Stimulated activated CD4-positive, alpha-beta T cell treated with anti-CD3 and anti-CD28 coated beads, Interleukin-2, amount 100 ng/mL, for 24 hours (primary cell): Measurements from ENCODE around the gene SCYL1.
A peak's percentile ranks its signal among the peaks of the same experiment; 100 is the strongest.

Experiments used
- DNase-seq, 2 donors: peaks; one replicate each; pipeline ENCODE4 v3.0.0-alpha.2; 2020

Gene SCYL1

DNA sequence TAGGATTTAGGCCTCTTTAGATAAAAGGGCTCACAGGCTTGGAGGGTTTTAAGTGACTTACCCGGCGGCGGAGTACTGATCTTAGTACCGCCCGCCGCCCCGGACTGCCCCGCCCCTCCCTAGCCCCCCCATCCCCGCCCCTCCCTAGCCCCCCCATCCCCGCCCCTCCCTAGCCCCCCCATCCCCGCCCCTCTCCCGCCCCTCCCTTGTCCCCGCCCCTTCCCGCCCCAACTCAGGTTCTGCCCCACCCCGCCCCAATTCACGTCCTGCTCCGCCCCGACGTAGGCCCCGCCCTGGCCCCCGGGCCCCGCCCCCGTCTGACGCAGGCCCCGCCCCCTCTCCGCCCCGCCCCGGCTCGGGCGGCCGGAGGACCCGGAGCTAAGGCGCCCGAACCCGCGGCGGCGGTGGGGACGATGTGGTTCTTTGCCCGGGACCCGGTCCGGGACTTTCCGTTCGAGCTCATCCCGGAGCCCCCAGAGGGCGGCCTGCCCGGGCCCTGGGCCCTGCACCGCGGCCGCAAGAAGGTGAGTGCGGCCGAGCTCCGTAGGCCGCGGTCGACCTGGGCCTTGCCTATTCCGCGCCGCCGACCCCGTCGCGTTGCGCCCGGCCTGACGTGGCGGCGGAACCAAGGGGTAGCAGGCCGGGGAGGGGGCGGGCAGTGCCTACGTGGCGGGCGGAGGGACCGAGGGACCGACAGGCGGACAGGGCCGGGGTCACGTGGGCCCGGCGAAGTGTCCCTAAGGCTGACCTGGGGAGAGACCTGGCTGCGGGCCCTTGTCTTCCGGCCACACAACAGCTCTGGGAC lies at the start of gene SCYL1:
Gene SCYL1, plus strand, starts transcription at position 343 of the 805 bp plus-strand sequence. Its CDS starts 71 bp downstream, at position 414.
- DNase-seq = peak; percentile 78 to 81

DNA sequence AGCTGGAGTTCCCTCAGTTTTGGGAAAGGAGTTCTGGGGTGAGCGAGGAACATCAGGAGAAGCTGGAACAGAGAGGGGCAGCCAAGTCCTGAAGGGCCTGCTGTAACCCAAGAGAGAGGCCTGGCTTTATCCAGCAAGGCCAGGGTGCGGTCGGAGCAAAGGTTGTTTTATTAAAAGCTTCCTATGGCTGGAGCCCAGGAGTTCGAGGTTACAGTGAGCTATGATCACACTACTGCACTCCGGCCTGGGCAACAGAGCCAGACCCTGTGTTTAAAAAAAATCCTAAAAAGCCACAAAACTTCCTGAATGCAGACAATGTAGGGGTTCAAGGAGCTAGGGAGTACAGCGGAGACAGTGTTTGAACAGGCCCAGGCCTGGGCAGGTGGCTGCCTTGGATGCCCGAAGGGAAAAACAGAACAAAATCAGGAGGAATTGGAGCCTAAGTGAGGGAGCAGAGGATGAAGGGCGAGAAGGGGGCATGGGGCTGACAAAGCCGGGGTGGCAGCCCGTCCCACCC lies 48.2 kb upstream of the SCYL1 start:
- DNase-seq = no peak

- peak; percentile 94 to 96 for DNase-seq
These were observed 47.5 kb upstream of the SCYL1 start for GRCh38 chr11:65477149-65477965.

DNA sequence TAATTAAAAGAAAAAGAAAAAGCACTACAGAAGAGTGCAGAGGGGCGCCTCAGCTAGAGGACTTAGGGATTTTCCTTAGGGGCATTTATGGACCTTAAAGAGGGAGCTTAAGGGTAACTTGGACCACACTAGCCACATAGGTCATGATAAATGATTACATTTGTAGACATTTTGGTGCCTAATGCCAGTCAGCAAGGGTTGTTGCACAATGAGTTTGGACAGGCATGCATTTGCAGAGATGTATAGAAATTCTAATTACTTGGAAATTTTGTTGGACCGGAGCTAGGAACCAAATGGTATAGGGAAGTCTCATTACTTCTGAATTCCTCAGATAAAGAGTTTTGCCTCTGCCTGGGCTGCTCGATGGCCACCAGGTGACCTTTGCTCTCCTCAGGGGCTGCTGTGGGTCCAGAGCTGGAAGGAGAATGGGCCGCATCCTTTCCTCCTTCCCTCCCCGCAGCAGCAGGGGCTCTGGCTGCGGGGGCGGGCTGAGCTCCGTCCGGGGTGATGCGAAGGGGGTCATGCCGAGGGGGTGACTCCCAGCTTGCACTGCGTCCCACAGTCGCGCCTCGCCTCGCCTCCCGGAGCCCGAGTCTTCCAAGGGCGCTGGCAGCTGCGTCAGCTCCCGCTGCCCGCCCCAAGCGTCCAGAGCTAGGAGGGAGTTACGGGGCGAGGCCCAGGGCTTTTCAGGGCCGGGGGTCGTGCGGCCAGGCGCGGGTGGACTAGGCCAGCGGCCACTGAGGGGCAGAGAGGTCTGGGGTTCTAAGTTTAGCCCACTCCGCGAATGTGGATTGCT lies 46.3 kb upstream of the SCYL1 start:
- DNase-seq = no peak

DNA sequence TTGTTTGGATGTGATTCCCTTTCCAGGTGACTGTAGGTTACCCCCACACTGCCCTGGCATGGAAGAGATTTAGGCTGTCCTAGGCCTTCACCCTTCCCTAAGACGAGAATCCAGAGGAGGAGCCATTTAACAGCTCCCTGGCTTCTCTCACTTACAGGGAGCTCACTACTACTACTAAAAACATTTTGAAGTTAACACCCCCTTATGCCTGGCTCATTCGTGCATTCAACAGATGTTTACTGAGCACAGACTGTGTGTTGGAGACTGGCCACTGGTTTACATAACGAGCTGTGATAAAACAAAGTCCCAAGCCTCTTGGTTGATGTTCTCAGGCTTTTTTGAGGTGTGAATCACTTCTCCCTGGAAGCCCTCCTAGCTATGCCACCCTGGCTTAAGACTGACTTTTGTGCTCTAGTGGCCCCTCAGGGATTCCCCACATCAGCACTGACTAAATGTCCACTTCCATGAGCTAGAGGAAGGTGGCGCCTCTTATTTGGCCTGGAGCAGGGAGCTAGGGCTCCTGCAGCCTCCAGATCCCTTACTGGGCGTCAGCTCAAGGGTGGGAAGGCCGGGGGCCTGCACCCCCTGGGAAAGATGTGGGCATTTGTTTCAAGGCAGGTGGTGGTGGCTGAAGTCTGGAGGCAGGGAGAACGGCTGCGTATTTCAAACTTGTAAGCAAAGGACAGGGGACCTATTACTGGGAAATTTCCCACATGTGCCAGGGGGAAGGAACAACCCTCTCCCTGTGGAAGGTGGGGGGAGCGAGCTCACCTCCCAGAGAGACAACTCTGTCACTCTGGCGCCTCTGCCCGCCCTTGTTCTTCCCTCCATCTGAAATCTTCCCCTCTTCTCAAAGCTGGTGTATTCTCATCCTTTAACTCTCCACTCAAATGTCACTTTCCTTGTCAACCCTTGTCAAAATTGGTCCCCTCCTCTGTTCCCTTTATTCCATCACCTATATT lies 45.4 kb upstream of the SCYL1 start:
- no peak for DNase-seq

DNA sequence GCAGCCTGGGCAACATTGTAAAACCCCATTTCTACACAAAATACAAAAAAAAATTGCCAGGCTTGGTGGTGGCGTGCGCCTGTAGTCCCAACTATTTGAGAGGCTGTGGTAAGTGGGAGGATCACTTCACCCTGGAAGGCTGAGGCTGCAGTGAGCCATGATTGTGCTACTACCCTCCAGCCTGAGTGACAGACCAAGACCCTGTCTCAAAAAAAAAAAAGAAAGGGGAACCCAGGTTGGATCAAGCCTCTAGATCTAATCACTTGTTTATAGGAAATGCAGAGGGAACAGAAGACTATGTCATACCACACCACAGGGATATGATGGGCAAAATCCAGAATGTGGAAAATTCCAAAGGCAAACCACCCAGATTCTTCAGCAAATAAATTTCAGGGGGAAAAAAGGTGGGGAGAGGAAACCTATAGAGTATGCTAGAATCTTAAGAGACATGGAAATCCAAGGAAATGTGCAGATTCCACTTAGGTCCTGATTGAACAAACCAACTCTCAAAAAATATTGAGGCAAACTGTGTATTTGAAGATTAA lies 42.5 kb upstream of the SCYL1 start:
- no peak for DNase-seq

DNA sequence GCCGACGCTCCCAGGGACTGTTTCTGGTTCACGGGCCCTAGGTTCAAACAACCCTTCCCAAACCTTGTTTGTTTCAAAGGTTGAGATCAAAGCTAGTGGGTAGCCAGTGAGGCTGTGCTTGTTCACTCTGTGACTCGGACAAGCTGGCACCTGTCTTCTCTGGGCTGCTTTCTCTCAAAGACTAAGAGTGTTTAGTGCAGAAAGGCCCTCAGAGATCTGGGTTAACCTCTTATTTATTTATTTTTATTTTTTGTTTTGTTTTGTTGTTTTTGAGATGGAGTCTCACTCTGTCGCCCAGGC lies 39.0 kb upstream of the SCYL1 start:
- no peak for DNase-seq

DNA sequence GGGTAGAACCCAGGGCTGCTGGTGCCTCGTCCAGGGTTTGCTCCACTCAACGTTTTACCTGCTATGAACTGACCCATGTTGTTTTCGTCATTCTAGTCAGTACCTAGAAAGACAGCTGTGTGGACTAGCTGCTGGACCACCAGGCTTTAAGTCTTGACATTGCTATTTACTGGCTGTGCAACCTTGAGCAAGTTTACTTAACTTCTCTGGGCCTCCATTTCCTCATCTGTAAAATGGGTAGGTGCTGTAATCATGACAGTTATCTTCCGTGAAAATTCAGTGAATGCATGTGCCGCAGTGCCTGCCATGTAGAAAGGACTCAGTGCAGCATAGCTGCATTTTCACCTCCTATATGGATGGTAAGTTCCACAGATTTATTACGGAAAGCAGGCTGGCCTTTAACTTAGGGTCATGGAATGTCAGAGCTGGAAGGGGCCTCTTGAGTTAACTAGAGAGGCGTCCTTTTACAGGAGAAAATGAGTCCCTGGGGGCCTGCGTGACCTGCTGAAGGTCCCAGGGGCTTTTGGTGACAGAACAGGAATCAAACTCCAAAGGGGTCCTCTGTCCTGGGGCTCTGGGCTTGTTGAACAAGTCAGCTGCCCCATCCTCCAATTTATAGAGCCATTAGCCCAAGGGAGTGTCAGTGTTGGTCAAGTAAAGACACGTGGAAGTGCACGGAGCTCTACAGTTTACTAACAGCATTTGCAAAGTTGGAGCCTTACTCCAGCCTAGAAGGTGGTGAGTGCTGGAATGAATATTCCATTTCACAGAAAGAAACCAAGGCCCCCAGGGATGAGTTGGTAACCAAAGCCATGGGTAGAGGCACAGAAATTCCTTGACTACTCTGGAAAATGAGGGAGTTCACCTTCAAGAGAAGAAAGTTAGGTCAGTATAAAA lies 38.1 kb upstream of the SCYL1 start:
- no peak for DNase-seq

DNA sequence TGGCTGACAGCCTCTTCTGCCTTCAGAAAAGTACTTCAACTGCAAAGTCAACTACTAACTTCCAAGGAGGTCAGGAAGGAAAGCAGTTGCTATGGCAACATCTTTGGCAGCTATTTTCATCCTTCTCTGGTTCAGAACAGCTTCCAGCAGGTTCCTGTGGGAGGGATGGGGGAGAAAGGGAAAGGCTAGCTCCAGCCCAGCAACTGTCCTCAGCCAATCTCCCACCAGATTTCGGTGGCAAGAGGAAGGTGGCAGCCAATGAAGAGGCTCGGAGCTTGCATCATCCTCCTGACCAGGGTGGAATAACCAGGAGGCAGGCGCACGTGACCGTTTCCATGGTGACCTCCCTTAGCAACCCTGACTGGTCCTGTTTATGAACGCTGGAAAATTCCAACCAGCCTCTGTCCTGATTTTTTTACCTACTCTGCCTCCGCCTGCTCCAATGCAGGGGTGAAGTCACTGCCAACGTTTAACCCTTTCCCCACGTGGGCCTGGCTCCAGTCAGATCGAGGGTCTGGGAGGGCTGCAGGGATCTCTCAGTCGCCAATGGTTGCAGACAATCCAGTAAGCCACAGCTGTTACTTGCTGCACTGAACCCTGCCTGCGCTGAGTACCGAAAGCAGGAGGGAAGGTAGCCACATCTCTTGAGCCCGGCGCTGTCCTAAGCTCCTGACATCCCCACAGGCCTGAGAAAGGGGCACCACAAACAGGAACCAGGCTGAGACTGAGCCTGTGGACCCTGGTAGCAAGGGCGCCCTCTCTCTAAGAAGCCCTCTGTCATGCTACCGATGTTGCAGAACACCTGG lies 37.2 kb upstream of the SCYL1 start:
- DNase-seq = peak in 1 of 2 donors; percentile 58

DNA sequence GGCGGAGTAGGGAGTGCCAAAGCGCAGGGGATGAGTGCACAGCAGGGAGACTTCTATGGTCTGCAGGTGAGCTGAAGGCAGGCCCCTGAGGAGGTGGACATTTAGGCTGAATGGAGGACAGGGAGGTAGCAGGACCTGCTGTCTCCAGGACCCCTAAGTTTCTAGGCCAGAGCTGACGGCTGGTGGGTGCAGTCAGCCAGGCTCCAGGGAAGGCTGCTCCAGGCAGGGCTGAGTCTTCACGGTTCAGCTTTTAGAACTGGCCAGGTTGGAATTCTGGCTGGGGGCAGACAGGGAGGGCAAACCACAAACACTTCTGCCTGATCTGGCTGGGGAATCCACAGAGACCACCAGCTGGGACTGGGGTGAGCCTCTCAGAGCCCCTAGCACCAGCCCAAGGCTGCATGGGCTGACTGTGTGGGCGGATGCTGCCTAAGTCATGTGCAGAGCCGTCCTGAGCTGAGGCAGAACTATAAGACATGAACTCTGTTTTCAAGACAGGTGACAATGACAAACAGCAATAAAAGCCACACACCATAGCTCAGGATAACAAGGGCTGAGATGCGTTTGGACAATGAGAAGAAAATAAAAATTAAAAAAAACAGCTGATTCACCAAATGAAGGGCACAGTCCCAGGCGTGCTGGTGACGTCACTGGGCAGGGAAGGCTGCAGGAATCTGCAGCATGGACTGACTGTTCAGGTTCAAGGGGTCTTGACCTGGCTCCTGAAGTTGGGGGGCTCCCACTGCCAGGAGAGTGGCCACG lies 36.4 kb upstream of the SCYL1 start:
- DNase-seq = no peak

DNA sequence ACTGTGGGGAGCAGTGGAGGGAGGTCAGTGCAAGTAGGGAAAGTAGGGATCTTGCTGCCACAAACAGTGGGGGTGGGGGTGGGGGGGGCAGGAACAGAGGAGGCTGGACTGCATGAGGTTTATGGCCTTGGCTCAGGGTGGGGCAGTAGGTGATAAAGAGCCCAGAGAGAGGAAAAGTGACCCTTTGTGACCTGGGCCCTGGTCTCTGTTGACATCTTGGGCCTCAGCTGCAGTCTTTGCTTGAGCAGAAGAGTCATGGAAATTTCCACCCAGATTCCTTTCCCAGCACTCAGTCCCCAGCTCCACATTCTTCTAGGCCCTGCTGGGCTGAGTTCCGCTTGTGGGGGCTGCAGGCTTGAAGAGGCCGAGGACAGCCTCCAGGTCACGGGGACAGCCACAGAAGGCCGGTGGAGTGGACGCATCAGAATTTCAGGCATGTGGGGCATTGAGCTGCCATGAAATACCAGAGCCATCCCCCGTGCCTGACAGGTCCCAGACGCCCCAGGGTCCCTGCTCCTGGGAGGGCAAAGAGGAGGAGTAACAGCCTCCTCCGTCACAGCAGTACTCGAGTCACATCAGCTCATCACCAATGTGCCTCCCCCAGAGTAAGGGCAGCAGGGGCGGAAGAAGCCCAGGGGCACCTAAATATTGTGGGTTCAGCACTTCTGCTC lies 35.7 kb upstream of the SCYL1 start:
- DNase-seq = no peak

- DNase-seq = no peak
These were observed 35.1 kb upstream of the SCYL1 start for GRCh38 chr11:65489706-65490320.

DNA sequence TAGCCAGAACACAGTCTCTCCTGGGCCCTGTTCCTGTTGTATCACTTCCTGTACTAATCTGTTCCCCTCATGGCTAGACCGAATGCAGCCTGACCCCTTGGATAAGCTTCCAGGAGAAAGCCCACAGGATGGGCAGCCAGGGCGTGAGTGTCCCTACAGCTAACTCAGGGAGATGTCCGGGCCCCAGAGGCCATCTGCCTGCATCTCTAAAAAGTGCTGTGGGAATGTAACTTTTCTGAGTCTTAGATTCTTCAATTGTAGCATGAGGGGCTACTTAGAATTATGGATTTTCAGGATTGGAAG lies 33.8 kb upstream of the SCYL1 start:
- no peak for DNase-seq

DNA sequence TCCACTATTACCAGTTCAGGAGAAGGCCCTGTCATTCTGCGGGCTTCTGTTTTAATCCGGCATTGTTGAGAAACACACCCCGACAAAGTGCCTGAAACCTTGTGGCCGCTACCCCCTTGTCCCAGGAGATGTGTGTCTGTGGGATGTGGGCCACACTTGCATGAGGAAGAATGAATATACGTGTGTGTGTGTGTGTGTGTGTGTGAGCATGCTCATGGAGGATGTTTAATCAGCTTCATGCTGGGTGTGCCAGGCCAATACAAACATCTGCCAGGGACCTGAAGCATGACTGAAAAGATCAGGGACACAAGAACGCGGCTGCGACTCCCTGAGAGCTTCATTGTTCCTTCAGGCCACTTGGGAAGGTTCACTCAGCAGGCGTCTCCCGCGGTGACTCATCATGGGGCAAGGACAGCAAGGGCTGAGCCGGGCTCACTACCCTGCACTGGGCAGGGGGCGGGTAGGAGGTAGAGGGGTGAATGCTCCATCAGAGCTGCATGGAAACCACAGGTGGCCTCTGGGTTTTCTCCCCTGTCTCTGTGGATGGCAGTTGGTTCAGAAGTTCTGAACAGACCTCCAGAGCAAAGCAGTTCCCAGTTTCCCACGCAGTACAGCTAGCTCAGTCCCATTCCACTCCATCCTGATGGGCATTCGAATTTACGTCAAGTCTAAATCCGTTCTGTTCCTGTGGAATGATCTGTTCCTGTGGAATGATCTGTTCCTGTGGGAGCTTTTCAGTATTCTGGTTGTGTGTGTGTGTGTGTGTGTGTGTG lies 33.1 kb upstream of the SCYL1 start:
- no peak for DNase-seq

DNA sequence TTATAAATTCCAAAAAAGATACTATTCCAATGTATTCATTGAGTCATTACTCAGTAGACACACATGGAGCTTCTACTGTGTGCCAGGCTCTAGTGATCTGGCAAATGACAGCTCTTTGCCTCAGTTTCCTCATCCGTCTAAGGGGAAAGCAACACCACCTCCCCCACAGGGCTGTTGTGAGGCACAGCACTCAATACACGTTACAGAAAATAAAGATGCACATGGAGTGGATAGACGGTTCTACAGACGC lies 32.6 kb upstream of the SCYL1 start:
- no peak for DNase-seq

DNA sequence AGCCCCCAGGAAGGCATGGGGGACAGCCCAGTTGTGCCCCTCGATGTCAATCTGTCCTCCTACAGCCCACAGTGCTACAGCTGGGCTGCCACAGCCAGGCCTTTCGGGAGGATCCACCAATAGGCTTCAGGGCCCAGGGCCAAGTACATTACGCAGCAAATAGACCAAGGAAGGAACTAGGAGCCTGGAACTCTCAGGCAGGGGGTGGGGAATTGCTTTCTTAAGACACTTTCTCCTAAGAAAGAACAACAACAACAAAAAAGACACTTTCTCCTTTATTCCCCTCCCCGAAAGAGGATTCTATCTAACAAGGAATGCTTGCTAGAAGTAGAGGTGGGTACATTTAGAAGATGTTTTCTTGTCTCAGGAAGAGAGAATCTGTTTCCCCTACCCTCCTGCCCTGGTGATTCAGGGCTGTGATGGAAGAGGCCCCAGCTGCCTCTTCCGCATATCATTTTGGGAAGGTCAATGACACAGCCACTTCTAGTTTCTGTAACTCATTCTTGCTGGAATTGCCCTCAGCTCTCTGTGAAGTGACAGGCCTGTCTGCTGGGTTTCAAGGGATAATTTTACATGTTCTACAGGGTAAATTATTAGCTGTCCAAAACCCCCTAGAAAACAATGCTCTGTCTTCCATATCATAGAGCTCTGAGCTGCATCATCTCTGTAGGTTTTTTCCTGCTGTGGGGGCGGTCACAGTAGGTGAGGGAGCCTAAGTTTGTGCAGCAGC lies 32.1 kb upstream of the SCYL1 start:
- DNase-seq = peak in 1 of 2 donors; percentile 41
